Testis (tissue), 3 donors: ENCODE measurements around the gene ARHGAP26. TPM values are rescaled to one million over a fixed set of nuclear protein-coding genes. Genes with fewer than 3 reads are reported as not detected.

Experiments
- DNase-seq: peaks from one replicate; pipeline ENCODE4 v3.0.0-alpha.2; 2019
- H3K27ac ChIP-seq, 2 donors: fragments of 200-600 bp; sonication (generic); one replicate each; pipeline ENCODE4 v1.5.1; 2019
- H3K27me3 ChIP-seq: fragments of 200-600 bp; sonication (generic); one replicate; pipeline ENCODE4 v1.5.1; 2019
- H3K36me3 ChIP-seq: fragments of 200-600 bp; sonication (generic); one replicate; pipeline ENCODE4 v1.5.1; 2017; ENCODE audit warnings: low read depth; ENCODE audit errors: missing control alignments
- H3K4me1 ChIP-seq: fragments of 200-600 bp; sonication (generic); one replicate; pipeline ENCODE4 v1.5.1; 2019
- H3K4me3 ChIP-seq, 2 donors: fragments of 200-600 bp; sonication (generic); one replicate each; pipeline ENCODE4 v1.5.1; 2017 to 2019
- H3K9me3 ChIP-seq: fragments of 200-600 bp; sonication (generic); one replicate; pipeline ENCODE4 v1.5.1; 2017
- CTCF ChIP-seq, 3 experiments: fragments of 450-650 bp in 2 of 3; fragments of 200-600 bp in 1 of 3; sonication (generic) in 1 of 3; IDR thresholded peaks; one replicate each; pipeline ENCODE4 v1.5.1; 2016 to 2019; ENCODE audit warnings: antibody characterized with exemption in 3 of 3, mild to moderate bottlenecking in 2 of 3, moderate library complexity in 1 of 3
- POLR2A ChIP-seq: fragments of 450-650 bp; IDR thresholded peaks from one replicate; pipeline ENCODE4 v1.6.1; 2017; ENCODE audit warnings: antibody characterized with exemption, mild to moderate bottlenecking, moderate library complexity
- WGBS, 2 donors: methylation state at CpG; one replicate each; pipeline ENCODE4 v1.1.5; 2018; 5-methylcytosine and 5-hydroxymethylcytosine counted together
- intact Hi-C: fragments of 100-400 bp; cut with DNase I; formaldehyde crosslinking; loops from one replicate; pipeline ENCODE4 v1.15.1; 2023; ENCODE audit warnings: low total_unique reads
- polyA plus RNA-seq: library from polyadenylated mRNA; stranded (reverse); fragments of 350-450 nt; fragmentation: Illumina TruSeq; extraction: RNeasy Lipid Tissue Mini Kit (QIAGEN cat#74804); gene quantifications from one replicate; pipeline ENCODE4 v1.2.3, GENCODE V29; 2014; ENCODE audit warnings: low read depth, low replicate concordance; ENCODE audit not compliant: insufficient read depth
- total RNA-seq, 2 donors: library from RNA; depleted of rRNA; stranded (reverse); fragments of >200 nt; gene quantifications; one replicate each; pipeline ENCODE4 v1.2.3, GENCODE V29; 2016

The ARHGAP26 gene
- total and polyA plus RNA-seq, 3 donors from 2014 or later, result 33.8 to 98.7 (median 95.7) TPM

DNA sequence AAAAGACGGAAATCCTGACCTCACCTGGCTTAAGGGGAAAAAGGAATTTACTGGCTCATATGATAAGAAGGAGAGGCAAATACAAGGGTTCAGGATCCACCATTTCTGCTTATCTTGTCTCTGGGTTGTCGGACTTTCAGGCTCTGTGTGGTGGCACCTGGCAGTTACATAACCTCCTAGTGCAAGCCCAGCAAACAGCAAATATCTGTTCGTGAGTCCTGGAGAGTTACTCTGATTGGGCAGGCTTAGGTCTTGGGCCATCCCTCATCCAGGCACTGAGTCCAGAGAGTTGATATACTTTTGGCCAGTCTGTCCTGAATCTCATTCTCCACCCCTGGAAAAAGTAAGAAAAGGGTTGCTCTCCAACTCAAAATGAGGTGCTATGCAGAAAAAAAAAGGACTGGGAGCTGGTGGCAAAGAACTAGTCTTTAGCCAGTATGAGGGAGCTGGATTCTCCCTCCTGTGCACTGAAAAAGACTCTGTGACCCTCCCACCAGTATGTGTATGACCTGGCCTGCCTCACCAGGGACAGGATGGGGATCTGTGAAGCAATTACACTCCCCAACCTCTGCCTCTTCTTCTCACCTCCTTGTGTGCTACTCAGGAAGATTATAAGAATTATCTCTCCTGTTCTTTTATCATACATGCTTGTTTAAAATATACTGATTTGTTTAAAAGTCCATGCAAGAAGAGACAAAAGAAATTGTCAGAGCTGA lies 282.9 kb downstream of the ARHGAP26 start:
- intact Hi-C loops, result no loop called here
- Histone ChIP-seq H3K9me3 (no peaks in the 10 kb centered on the region), H3K27ac (no peak overlapping the region), H3K36me3 (no peaks in the 10 kb centered on the region), H3K4me3 (no peak overlapping the region), H3K4me1 (peaks cover 28% of the 10 kb centered on the region), H3K27me3 (no peaks in the 10 kb centered on the region)
- DNase-seq, result no peak
- no peak for TF ChIP-seq POLR2A
- no peak for TF ChIP-seq CTCF (IDR thresholded peaks at IDR 0.05)
- 71 to 89% methylated on average over 3 of the region's 3 CpGs for WGBS, 2 donors

DNA sequence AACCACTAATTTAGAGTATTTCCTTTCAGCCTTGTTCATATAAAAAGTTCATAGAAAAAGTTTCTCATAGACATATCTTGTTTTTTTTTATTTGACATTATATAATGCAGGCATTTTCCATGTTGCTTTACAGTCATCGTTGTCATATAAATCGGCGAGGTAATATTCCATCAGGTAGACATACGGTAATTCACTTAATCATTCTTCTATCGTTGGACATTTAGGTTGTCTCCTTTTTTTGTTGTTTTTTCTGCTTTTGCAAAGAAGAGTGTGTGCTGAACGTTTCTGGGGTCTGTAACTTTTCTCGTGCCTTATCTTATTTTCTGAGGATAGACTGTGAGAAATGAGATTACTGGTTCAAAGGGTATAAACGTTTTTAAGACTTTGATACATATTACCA lies 283.6 kb downstream of the ARHGAP26 start:
- Histone ChIP-seq H3K4me3 (no peak overlapping the region), H3K4me1 (peaks cover 31% of the 10 kb centered on the region), H3K36me3 (no peaks in the 10 kb centered on the region), H3K27me3 (no peaks in the 10 kb centered on the region), H3K9me3 (no peaks in the 10 kb centered on the region), H3K27ac (no peak overlapping the region)
- 69 to 73% methylated on average over 8 of the region's 8 CpGs for WGBS, 2 donors
- intact Hi-C loops, result no loop called here
- DNase-seq, result no peak
- TF ChIP-seq POLR2A, result no peak
- TF ChIP-seq CTCF (IDR thresholded peaks at IDR 0.05), result no peak

DNA sequence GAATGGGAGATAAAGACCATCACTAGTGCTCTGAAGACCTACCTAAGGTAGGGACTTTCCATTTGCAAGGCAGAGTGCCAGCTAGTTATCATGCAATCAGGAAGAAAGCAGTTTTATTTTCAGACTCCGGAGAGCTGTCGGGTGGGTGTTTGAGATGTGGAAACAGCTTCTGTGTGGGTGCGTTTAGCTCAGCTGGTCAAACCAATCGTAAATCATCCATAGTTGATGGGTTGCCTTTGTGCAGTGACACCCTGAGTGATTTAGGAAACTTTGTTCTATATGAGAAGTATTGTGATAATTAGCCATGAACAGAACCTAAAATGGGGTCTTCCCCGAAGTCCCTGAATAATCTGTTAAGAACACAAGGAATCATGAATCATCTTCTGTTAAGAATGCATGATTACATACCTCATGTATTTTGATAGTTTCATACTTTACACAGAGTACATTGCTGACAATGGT lies 284.3 kb downstream of the ARHGAP26 start:
- H3K27me3 ChIP-seq, result no peaks in the 10 kb centered on the region
- no peaks in the 10 kb centered on the region for H3K36me3 ChIP-seq
- peaks cover 38% of the 10 kb centered on the region for H3K4me1 ChIP-seq
- no peak overlapping the region for H3K27ac ChIP-seq
- H3K9me3 ChIP-seq, result no peaks in the 10 kb centered on the region
- 46 to 58% methylated on average over 5 of the region's 5 CpGs for WGBS, 2 donors
- no peak overlapping the region for H3K4me3 ChIP-seq
- no peak for DNase-seq
- intact Hi-C loops, result no loop called here
- TF ChIP-seq CTCF (IDR thresholded peaks at IDR 0.05), result no peak

GRCh38 chr5:143055596-143056338 lies 285.6 kb downstream of the ARHGAP26 start:
- intact Hi-C loops, result no loop called here
- no peaks in the 10 kb centered on the region for H3K36me3 ChIP-seq
- H3K4me1 ChIP-seq, result peaks cover 44% of the 10 kb centered on the region
- 69 to 71% methylated on average over 5 of the region's 5 CpGs for WGBS, 2 donors
- no peak for DNase-seq
- no peak overlapping the region for H3K27ac ChIP-seq
- TF ChIP-seq CTCF (IDR thresholded peaks at IDR 0.05), result no peak
- no peak for TF ChIP-seq POLR2A
- no peak overlapping the region for H3K4me3 ChIP-seq
- H3K9me3 ChIP-seq, result no peaks in the 10 kb centered on the region
- no peaks in the 10 kb centered on the region for H3K27me3 ChIP-seq
